ENCODE measurements around the gene RAD23A.

RAD23A gene

DNA sequence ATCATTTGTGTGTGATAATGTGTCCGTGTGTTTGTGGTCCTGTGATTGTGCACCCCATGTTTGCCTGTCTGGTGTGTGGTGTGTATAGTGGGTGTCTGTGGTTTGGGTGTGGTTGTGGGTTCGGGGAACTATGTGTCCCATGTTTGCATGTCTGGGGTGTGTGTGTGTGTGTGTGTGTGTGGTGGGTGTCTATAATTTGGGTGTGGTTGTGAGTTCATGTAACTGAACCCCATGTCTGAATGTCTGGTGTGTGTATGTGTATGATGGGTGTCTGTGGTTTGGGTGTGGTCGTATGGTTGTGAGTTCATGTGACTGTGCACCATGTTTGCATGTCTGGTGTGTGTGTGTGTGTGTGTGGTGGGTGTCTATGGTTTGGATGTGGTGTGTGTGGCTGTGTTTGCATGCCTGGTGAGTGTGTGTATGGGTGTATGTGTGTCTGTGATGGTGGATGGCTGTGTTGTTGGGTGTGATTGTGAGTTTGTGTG is 38.5 kb downstream of the RAD23A start:
- no peak for DNase-seq (ENCODE audit: low read depth in 1 of 2, low spot score in 1 of 2)

- no peak for DNase-seq (ENCODE audit: low read depth in 1 of 2, low spot score in 1 of 2)
Measured at GRCh38 chr19:12984683-12985048, 39.0 kb downstream of the RAD23A start.

DNA sequence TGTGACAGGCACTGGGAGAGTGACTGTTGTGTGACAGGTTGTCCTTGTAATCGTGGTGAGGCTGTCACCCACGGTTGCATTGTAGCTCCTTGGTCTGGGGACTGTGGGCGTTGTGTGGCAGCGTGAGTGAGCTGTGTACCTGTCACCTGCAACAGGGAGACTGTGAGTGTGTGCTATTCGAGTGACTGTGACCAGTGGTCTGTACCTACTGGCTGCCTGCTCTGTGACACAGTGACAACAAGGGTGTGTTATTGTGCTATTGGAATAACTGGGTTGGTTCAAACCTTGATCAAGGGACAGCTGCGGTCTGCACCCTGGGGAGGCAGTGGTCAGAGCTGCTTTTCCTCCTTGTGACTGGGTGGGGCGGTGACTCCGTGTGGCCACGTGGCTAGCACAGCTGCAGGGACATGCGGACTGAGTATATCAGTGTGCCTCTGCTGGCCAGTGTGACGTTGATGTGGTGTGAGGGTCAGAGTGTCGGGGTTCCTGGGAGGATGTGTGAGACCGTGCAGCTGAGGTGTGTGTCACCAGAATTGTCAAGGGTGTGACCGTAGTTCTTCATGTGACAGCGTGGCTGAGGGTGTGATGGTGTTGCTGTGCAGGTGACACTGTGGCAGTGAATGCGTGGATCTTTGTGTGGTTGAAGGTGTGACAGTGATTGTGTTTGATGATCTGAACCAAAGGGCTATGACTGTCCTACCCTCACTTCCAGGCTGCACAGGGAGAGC is 39.6 kb downstream of the RAD23A start:
- DNase-seq (ENCODE audit: low read depth in 1 of 2, low spot score in 1 of 2), result no peak

- DNase-seq (ENCODE audit: low read depth in 1 of 2, low spot score in 1 of 2), result no peak
Measured at GRCh38 chr19:12986726-12987125, 41.1 kb downstream of the RAD23A start.

DNA sequence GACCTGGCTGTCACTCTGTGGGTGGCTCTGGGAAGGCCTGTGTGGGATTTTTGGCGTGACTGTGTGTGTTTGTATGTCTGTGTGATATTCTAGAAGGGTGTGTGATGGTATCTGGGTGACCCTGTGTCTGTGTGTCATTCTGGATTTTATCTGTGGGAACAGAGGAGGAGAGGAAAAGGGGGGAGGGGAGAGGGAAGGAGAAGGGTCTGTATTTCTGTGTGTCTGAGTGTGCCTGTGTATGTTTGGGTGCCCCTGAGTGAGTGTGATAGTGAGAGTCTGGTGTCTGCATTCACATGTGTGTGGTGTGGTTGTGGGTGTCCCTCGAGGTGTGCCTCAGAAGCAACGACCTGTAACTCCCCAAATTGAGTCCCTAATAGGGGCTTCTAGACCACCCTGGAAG is 41.5 kb downstream of the RAD23A start:
- DNase-seq (ENCODE audit: low read depth in 1 of 2, low spot score in 1 of 2), result no peak

GRCh38 chr19:12987781-12988180 is 42.1 kb downstream of the RAD23A start:
- no peak for DNase-seq (ENCODE audit: low read depth in 1 of 2, low spot score in 1 of 2)

DNA sequence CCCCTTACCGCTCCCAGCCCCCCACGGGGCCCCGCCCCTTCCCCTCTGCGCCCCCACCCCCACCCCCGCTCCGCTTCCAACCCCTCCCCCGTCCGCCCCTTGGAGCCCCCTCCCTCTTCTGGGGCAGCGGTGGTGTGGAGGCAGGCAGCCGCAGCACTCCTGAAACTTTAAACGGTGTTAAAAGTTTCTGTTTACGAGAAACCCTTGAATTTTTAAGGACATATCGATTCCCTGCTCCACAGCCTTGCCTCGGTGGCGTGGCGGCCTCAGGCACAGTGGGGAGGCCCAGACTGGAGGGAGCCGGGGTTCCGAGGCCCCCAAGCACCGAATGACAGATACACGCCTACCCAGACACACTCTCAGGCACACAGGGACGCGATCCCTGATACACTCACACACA is 44.8 kb downstream of the RAD23A start:
- no peak for DNase-seq (ENCODE audit: low read depth in 1 of 2, low spot score in 1 of 2)

- no peak for DNase-seq (ENCODE audit: low read depth in 1 of 2, low spot score in 1 of 2)
Measured at GRCh38 chr19:12990853-12991252, 45.2 kb downstream of the RAD23A start.

GRCh38 chr19:12991296-12991695 is 45.6 kb downstream of the RAD23A start:
- no peak for DNase-seq (ENCODE audit: low read depth in 1 of 2, low spot score in 1 of 2)

DNA sequence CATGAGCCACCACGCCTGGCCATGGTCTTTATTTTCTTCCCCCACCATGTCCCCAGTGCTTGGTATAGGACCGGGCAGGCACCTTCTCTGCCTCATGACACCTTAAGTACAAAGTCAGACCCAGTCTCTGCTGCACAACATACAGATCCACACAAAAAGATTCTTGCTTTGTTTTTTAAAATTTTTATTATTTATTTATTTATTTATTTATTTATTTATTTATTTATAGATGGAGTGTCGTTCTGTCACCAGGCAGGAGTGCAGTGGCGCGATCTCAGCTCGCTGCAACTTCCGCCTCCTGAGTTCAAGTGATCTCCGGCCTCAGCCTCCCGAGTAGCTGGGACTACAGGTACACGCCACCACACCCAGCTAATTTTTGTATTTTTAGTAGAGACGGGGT is 47.1 kb downstream of the RAD23A start:
- DNase-seq (ENCODE audit: low read depth in 1 of 2, low spot score in 1 of 2), result no peak

- DNase-seq (ENCODE audit: low read depth in 1 of 2, low spot score in 1 of 2), result no peak
Measured at GRCh38 chr19:12993562-12993961, 47.9 kb downstream of the RAD23A start.

- DNase-seq (ENCODE audit: low read depth in 1 of 2, low spot score in 1 of 2), result peak; percentile 26 to 38
Measured at GRCh38 chr19:12994701-12995595, 49.3 kb downstream of the RAD23A start, which contains the start of gene NFIX. Gene NFIX (plus strand): TSS chr19:12995475. CDS start chr19:12995838, 363 bp downstream.

DNA sequence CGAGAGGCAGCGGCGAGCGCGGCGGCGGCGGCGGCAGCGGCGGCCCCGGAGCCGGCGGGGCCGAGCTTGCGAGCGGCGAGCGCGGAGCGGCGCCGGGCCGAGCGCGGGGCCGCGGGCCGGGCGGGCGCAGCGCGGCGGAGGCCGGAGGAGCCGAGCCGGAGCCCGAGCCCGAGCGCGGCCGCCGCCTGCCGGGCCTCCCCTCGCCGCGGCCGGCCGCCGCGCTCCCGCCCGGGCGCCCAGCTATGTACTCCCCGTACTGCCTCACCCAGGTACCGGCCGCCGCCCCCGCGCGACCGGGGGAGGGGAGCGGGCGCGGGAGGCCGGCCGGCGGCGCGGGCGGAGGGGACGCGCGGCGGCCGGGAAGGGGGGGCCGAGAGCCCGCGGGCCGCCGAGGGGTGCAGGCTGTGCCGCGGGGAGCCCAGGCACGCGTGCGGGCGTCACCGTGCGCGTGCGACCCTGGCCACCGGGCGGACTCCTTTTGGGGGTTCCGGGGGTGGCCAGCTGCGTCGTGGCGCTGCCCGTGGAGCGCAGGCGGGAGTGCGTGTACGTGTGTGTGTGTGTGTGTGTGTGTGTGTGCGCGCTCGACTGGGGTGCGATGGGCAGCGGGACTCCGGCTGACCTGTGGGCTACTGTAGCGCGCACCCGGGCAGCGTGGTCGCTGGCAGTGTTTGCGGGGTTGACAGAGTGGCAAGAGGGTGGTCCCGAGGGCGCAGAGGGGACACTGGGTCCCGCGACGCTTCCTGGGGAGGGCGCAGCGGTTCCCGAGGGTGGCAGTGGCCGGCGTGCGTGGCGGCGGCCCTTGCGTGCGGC is 50.1 kb downstream of the RAD23A start:
- no peak for DNase-seq (ENCODE audit: low read depth in 1 of 2, low spot score in 1 of 2)

DNA sequence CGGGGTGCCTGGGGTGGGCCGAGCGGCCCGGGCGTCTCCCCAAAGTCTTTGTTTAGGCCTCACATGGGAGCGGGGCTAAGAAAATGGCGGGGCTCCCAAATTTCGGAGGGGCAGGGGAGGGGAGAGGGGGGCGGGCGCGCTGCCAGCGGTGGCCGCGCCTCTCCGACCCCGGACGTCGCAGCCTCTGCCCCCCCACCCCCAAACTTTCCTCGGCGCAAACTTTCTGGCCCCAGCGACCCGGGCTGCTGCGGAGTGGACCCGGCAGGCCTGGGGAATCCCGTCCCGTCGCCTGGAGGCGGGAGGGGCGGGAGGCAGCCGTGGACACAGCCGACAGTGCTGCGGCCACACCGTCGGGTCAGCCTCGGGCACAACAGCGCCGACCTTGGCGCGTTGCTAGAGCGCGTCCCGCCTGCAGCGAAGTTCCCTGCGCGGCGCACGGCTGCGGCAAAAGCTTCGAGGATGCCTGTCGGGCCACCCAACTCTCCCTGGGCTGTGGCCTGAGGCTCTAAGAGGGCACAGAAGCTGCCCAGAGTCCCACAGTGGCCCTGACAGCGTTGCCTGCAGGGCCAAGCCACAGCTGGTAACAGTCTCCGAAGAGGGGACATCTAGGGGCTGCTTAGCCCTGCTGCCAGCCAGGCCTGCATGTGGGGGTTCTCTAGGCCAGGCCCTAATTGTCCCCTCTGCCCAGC is 50.9 kb downstream of the RAD23A start:
- DNase-seq (ENCODE audit: low read depth in 1 of 2, low spot score in 1 of 2), result no peak

GRCh38 chr19:12997179-12997966 is 51.7 kb downstream of the RAD23A start:
- no peak for DNase-seq (ENCODE audit: low read depth in 1 of 2, low spot score in 1 of 2)

- DNase-seq (ENCODE audit: low read depth in 1 of 2, low spot score in 1 of 2), result no peak
Measured at GRCh38 chr19:12997967-12998940, 52.6 kb downstream of the RAD23A start.

DNA sequence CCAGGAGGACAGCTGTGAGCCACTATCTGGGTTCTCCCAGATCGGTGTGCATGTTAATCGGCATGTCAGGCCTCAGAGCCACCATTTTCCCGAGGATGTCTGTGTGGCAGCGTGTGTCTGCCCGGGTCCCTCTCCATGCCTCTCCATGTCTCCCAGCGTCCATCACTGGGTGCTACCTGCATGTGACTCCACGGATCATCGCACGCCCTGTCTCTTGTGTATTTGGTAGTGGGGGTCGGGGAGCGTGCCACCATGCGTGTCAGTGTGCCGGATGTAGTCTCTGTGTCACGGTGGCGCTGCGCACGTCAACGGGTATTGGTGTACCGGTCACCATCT is 55.5 kb downstream of the RAD23A start:
- no peak for DNase-seq (ENCODE audit: low read depth in 1 of 2, low spot score in 1 of 2)

DNA sequence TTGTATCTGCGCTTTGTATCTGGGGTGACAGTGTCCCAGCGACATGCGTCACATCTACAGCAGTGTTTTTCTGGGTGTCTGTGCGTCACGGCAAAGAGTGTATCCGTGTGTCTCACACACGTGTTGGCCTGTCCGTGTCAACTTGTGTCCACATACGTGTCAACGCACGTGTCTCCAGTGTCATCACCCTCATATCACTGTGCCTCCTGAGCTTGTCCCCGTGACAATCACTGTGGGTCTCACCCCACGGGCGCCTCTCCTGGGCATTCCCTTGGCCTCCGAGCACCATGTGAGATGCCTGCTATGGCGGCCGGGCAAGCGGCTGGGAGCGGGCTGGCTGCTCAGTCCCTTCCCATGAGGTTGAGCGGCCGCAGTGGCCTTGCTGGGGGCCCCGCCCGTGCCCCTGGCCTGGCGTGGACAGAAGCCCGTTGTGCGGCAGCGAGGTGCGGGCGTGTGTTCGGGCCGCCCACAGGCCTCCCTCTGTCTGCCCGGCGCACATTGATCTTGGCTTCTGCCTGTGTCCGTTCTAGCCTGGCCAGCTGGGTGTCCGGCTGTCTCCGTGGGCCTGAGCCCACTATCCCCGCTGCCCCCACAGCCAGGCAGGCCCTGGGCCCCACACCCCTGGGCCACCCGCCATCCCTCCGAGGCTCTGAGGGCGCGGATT is 56.0 kb downstream of the RAD23A start:
- DNase-seq (ENCODE audit: low read depth in 1 of 2, low spot score in 1 of 2), result no peak

Measured in activated T-helper 1 cell treated with anti-CD3 and anti-CD28 coated beads, Interleukin-2, amount 50 U/mL, for 16 hours (primary cell).